NCI-H1092 treated with DMSO at 0.1 percent for 48 hours (cell line): ENCODE measurements around the gene SLC12A8.

Source experiments
- DNase-seq: peaks from one replicate; lab custom pipeline; 2025; lab: John Stamatoyannopoulos, UW

SLC12A8 gene

GRCh38 chr3:125214738-125215137 lies 2.2 kb upstream of the SLC12A8 start:
- no peak for DNase-seq

DNA sequence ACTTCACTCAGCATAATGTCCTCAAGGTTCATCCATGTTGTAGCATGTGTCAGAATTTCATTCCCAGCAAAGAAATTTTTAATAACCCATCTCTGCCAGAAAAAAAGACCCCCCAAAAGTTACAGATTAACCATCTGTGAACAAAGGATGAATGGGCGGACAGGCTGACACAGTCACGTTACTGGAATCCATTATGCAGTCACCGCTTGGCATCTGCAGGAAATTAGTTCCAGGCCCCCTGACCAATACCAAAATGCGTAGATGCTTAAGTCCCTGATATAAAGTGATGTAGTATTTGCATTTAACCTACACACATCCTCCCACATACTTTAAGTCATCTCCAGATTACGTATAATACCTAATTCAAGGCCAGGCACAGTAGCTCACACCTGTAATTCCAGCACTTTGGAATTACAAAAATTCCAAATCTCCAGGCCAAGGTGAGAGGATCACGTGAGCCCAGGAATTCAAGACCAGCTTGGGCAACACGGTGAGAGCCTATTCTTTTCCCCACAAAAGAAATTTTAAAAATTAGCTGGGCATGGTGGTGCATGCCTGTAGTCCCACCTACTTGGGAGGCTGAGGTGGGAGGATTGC lies 1.5 kb upstream of the SLC12A8 start:
- DNase-seq, result no peak

GRCh38 chr3:125213364-125213755 lies 812 bp upstream of the SLC12A8 start:
- no peak for DNase-seq

DNA sequence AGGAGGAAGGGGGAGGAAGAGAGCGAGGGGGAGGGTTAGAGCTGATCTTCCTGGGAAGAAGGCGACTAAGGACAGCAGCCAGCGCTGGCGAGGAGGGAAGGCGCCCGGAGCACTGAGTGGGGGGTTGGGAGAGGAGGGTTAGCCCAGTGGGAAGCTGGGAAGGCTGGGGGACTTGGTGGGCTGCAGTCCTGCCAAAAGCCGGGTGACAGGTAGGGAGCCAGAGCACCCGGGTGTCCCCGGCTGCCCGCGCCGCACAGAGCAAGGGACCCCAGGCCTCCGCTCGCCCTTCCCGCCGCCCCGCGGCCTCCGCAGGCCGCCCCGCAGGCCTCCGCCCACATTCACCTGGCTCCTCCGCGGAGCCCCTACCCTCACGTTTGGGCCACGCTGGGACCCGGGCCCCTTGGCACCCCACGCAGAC lies 448 bp downstream of the SLC12A8 start:
- DNase-seq, result no peak

DNA sequence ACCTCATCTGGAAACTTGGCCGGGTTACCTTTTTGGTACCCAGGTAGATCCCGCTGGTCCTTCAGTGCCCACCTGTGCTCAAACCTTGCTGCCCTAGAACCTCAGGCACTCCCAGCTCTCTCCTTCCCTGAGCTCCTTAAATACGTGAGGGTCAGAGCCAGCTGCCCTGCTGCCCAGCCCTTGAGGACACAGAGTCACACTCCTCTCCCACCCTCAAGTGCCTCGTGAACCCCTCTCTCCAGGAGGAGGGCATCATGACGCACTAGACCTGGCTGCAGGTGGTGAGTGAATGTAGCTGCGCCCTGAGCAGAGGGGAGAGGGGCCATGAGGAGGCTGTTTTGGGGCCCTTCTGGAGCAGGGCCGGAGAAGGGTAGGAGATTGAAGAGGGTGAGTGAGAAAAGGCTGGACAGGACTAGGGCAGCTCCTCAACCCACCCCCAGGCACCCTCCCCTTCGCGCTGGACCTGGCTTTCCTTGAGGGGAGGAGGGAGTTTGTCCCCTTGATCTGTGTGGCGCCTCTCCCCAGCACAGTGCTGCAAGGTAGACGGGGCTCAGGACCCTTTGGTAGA lies 941 bp downstream of the SLC12A8 start:
- no peak for DNase-seq

GRCh38 chr3:125207949-125208568 lies 4.5 kb downstream of the SLC12A8 start:
- no peak for DNase-seq

DNA sequence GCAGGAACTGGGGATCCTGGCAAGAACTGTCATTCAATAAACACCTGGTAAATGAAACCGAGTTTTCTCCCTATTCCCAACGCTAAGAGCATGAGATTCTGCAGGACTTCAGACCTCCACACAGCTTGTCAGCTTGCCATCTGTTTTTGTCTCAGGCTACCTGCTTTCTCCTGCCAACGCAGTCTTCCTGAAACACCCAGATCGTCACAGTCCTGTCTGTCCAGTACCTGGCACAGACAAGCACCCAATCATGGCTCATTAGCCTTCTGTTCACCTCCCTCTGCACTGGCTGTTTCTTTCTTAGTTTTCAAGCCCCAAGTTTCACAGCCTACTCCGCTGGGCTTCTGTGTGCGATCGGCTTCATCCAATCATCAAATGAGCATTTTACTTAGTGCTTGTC lies 5.0 kb downstream of the SLC12A8 start:
- no peak for DNase-seq

- DNase-seq, result no peak
Observed at GRCh38 chr3:125206934-125207333, 5.6 kb downstream of the SLC12A8 start.

DNA sequence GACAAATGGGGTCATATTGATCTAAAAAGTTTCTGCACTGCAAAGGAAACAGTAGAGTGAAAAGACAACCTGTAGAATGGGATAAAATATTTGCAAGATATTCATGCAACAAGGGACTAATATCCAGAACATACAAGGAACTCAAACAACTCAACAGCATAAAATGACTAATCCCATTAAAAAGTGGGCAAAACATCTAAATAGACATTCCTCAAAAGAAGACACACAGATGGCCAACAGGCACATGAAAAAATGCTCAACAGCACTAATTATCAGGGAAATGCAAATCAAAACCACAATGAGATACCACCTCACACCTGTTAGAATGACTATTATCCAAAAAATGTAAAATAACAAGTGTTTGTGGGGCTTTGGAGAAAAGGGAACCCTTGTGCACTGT lies 8.8 kb downstream of the SLC12A8 start:
- DNase-seq, result no peak

GRCh38 chr3:125202197-125202596 lies 10.4 kb downstream of the SLC12A8 start:
- no peak for DNase-seq

GRCh38 chr3:125200731-125201139 lies 11.8 kb downstream of the SLC12A8 start:
- DNase-seq, result no peak

DNA sequence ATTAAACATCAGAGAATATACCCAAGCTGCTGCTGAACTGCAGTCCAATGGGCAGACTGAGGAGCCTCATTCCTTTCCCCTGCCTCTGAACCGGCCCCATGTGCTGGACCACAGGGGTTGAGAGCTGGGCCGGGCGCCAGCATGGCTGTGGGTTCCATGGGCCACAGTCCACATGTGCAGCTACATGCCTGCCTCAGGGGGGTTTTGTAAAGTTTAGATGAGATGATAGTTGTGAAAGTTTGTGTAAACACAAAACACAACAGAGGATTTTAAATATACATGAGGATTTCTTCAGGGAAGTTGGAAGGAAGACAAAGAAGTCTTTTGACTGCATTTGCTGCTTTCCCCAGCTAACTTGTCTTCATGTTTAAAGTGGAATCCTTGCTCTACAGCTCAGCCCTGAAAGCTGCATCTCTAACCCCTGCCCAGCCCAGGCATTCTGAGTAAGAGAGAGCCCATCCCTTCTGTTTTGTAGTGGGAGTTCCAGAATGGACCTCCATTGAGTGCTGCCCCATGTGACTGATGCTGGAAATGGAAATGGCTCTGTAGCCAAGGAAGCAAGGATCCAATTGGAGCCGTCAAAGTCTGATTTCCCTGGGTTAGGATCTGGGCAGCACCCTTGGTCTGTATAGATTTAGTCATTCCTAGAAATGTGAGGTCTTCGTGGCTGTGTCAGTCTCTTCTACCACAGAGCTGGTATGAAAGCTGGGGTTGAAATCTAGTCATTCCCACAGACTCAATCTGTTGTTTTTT lies 17.5 kb downstream of the SLC12A8 start:
- DNase-seq, result no peak

DNA sequence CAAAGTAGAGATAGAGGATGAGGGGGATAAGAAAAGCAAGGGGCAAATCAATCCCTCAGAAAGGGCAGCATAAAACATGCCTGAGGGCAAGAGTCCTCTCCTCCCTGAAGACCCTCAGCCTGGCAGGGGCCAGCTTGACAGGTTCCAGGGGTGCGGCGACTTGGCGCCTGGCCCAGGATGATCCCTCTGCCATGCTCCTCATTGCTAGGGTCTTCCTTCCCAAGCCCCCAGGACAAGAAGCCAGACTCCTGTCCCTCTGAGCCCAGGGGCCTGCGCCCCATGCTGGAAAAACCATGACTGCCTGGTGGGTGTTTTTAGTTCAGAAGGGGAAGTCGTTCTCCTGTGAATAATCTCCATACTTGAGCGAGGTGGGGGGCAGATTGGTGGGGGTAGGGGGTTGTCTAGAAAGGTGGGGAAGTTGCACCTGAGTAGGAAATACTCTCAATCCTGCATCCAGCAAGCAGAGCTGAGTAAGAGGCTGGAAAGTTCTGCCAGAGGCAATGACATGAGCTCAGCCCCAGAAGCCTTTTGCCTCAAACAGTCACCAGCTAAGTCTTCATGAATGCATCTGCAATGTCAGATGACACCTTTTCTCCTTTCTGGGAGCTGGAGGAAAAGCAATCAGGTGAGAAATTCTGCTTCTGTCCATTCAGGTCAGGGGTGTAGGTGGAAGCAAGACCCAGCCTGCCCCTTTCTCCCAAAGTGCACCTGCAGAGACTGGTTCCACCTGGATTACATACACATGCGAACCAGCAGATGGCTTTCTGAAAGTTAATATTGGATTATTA lies 18.3 kb downstream of the SLC12A8 start:
- DNase-seq, result no peak

DNA sequence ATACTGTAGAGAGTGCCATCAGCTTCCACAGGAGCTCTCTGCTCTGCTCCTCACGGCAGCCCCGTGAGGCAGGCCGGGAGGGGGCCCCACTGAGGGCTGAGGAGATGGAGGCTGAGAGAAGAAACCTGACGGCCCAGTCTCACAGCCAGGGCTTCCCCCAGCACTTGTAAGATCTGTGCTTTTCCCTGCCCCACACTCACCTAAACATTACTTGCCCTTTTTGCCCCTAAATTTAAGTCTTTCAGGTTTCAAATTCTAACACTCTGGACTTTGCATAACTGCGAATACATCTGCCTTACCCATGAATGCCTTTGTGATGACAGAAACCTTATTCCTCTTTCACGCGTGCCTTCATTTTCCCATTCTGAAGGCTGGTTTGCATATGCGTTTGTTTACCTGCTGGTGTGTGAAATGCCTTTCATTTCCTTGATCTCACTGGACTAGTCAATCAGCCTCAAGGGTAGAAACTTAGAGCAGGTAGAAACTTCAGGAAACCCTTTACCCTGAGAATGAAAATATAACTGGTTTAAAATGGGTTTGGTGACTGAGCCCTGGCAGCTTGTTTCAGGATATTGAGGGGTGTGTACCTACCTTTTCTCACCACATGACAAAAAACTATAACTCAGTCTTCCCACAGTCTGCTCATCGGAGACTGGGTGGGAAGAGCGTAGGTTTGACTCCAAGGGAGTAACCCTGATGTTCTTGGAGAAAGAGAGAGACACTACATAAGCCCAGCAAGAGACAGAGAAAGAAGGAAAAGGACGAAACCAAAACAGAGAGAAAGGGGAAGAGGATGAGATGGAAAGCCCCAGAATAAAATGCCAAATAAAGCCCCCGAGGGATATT lies 20.1 kb downstream of the SLC12A8 start:
- DNase-seq, result no peak

DNA sequence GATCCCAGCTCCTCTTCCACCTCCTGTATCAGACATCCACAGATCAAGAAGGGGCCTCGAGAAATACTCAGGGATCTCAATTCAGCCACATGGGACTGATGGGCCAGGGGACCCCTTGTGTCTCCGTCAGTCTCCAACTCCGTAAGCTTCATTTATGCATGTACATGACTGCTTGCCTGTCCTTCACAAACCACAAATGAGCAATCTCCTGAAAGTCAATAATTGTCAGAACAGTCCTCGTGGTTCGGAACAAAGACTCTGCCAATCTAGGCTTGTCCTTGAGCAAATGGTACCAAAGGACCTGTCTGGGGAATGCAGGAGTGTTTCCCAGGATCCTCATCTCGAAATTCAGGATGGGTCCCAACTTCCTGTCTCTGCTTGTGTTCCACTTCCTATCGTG lies 20.8 kb downstream of the SLC12A8 start:
- no peak for DNase-seq

- no peak for DNase-seq
Observed at GRCh38 chr3:125191256-125191655, 21.3 kb downstream of the SLC12A8 start.

DNA sequence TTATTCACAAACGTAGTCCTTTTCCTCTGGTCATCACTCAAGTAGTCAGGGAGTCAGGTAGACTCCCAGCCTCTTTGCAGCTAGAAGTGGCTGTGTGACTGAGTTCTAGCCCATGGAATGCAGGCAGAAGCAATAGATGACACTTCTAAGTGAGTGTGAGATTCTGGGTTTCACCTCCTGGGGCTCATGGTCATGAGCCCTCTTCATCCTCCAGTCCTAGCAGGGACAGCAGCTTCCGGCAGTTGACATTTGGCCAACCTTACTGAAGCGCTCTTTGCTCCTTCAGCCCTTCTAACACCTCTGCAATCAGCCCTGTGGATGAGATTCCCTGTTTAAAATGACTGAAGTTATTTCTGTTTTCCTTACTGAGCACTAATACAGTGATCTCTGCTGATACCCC lies 21.8 kb downstream of the SLC12A8 start:
- no peak for DNase-seq

- no peak for DNase-seq
Observed at GRCh38 chr3:125189378-125190165, 23.0 kb downstream of the SLC12A8 start.

GRCh38 chr3:125188955-125189354 lies 23.6 kb downstream of the SLC12A8 start:
- no peak for DNase-seq

DNA sequence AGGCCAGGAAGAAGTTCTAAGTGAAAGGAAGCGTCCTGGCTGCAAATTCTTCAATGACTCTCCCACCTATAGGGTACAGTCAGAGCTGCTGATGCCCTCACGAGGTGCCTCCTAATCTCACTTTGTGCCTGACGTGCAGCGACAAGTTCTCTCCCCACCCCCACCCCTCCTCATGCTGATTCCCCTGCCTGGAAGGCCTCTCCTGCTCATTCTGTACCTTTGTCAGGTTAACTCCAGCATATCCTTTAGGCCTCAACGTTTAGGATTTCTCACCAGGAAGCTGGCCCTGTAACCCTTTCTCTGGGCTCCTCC lies 25.0 kb downstream of the SLC12A8 start:
- no peak for DNase-seq
